ENCODE data around the gene MPPED2. TPM values are rescaled to one million over a fixed set of nuclear protein-coding genes. Genes with fewer than 3 reads are reported as not detected.

Gene MPPED2
- total and polyA plus RNA-seq, 2 donors (not counting 3 experiments of a cell fraction or from before 2014, with no cell fraction given), result not detected

GRCh38 chr11:30481796-30482195 is 104.4 kb downstream of the MPPED2 start:
- no peaks in the 10 kb centered on the region for H3K9me3 ChIP-seq (replicated peaks; ENCODE audit: control insufficient read depth, insufficient read depth, low read length)
- no TSS peak for BruUV-seq (replicated peaks)
- CTCF ChIA-PET, result no interaction called here
- intact Hi-C loops (cut with micrococcal nuclease), result no loop called here
- no peak for DNase-seq (ENCODE audit: low read depth, low spot score)
- dilution Hi-C loops (cut with MboI; ENCODE audit: extremely low pct_ligation_motif_present, low sequenced_read_pairs), result no loop called here
- POLR2A ChIA-PET, result no interaction called here
- no peaks in the 10 kb centered on the region for H3K36me3 ChIP-seq (ENCODE audit: control insufficient read depth in 2 of 2, extremely low read depth in 1 of 2, insufficient read depth in 2 of 2, low read length in 2 of 2)
- no peak overlapping the region for H3K4me3 ChIP-seq (replicated peaks in 1 of 3; ENCODE audit: insufficient read depth in 1 of 3, low read depth in 1 of 3, low read length in 3 of 3)
- no peaks in the 10 kb centered on the region for H3K79me2 ChIP-seq (ENCODE audit: control insufficient read depth, insufficient read depth, low read length)
- H3K27ac ChIP-seq (ENCODE audit: insufficient read depth, low read depth, low read length), result no peak overlapping the region
- H4K20me1 ChIP-seq (replicated peaks; ENCODE audit: control insufficient read depth, extremely low read depth, insufficient read depth, low read length), result no peaks in the 10 kb centered on the region
- no peak overlapping the region for H3K4me2 ChIP-seq (ENCODE audit: insufficient read depth, low read length)
- no peaks in the 10 kb centered on the region for H3K9me1 ChIP-seq (replicated peaks; ENCODE audit: control insufficient read depth, extremely low read depth, insufficient read depth, low read length)
- H3K9ac ChIP-seq (replicated peaks; ENCODE audit: extremely low read depth, insufficient read depth, low read length), result no peak overlapping the region
- TF ChIP-seq JUN (IDR thresholded peaks at IDR 0.05; ENCODE audit: borderline replicate concordance, insufficient read depth, insufficient read length, low read depth) (no peak), MYC (IDR thresholded peaks at IDR 0.05; ENCODE audit: low read depth, low read length) (no peak), MAX (IDR thresholded peaks at IDR 0.05; ENCODE audit: insufficient read depth, insufficient read length) (no peak), CTCF (IDR thresholded peaks at IDR 0.05; ENCODE audit: extremely low read depth in 1 of 2, insufficient read depth in 1 of 2, low read depth in 1 of 2, low read length in 2 of 2) (no peak), FOS (IDR thresholded peaks at IDR 0.05; ENCODE audit: borderline replicate concordance, insufficient read depth, low read length) (no peak), POLR2AphosphoS5 (IDR thresholded peaks at IDR 0.05; ENCODE audit: insufficient read depth, low read depth, low read length) (no peak), GATA2 (IDR thresholded peaks at IDR 0.05; ENCODE audit: insufficient read depth, insufficient read length, low read depth, low read length) (no peak), POLR2A (IDR thresholded peaks at IDR 0.05; ENCODE audit: low read depth, low read length) (no peak), EZH2 (IDR thresholded peaks at IDR 0.05; ENCODE audit: borderline replicate concordance, low read depth, low read length, severe bottlenecking) (no peak)
- no peak for FAIRE-seq
- H2AFZ ChIP-seq (ENCODE audit: low read depth, low read length), result no peak overlapping the region
- H3K27me3 ChIP-seq (ENCODE audit: control insufficient read depth in 2 of 2, insufficient read depth in 2 of 2, low read length in 2 of 2), result no peaks in the 10 kb centered on the region
- no peaks in the 10 kb centered on the region for H3K4me1 ChIP-seq (ENCODE audit: control insufficient read depth, extremely low read depth, insufficient read depth, low read length)
